ENCODE measurements around the gene HYAL4.
"Not testable (repeated sequence)": the region's sequence is repeated elsewhere in the genome, so short reads cannot be mapped to it uniquely, and the experiment has no call there.

Gene HYAL4

GRCh38 chr7:123828805-123829204 is 16.2 kb upstream of the HYAL4 start:
- Histone ChIP-seq H3K27ac (no peak overlapping the region), H3K27me3 (replicated peaks) (no peaks in the 10 kb centered on the region), H3K36me3 (replicated peaks) (no peaks in the 10 kb centered on the region), H3K4me3 (ENCODE audit: low read depth, low read length) (no peak overlapping the region)
- in situ Hi-C loops (cut with HindIII; ENCODE audit: low pct_ligation_motif_present, low sequenced_read_pairs), result no loop called here
- DNase-seq, result no peak
- no peak for TF ChIP-seq CTCF (IDR thresholded peaks at IDR 0.05; ENCODE audit: low read depth, low read length, missing control alignments)

DNA sequence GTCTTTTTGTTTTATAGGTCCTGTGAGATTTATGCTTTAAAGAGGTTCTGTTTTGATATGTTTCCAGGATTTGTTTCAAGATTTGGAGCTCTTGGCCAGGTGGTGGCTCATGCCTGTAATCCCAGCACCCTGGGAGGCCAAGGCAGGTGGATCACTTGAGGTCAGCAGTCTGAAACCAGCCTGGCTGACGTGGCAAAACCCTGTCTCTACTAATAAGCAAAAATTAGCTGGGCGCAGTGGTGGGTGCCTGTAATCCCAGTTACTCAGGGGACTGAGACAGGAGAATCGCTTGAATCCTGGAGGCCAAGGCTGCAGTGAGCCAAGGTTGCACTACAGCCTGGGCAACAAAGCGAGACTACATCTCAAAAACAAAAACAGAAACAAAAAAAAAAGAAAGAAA is 8.3 kb upstream of the HYAL4 start:
- H3K36me3 ChIP-seq (replicated peaks), result no peaks in the 10 kb centered on the region
- in situ Hi-C loops (cut with HindIII; ENCODE audit: low pct_ligation_motif_present, low sequenced_read_pairs), result no loop called here
- TF ChIP-seq CTCF (IDR thresholded peaks at IDR 0.05; ENCODE audit: low read depth, low read length, missing control alignments), result no peak
- H3K27me3 ChIP-seq (replicated peaks), result no peaks in the 10 kb centered on the region
- DNase-seq, result no peak
- H3K27ac ChIP-seq, result no peak overlapping the region
- H3K4me3 ChIP-seq (ENCODE audit: low read depth, low read length), result no peak overlapping the region

GRCh38 chr7:123839106-123839505 is 5.9 kb upstream of the HYAL4 start:
- DNase-seq; H3K27ac ChIP-seq; H3K4me3 ChIP-seq (ENCODE audit: low read depth, low read length); in situ Hi-C loops (cut with HindIII; ENCODE audit: low pct_ligation_motif_present, low sequenced_read_pairs); H3K36me3 ChIP-seq (replicated peaks); H3K27me3 ChIP-seq (replicated peaks): not testable (repeated sequence)

DNA sequence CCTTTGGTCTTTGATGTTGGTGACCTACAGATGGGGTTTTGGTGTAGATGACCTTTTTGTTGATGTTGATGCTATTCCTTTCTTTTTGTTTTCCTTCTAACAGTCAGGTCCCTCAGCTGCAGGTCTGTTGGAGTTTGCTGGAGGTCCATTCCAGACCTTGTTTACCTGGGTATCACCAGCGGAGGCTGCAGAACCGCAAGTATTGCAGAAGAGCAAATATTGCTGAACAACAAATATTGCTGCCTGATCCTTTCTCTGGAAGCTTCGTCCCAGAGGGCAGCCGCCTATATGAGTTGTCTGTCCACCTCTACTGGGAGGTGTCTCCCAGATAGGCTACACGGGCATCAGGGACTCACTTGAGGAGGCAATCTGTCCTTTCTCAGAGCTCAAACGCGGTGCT is 827 bp upstream of the HYAL4 start:
- DNase-seq; H3K27me3 ChIP-seq (replicated peaks); H3K27ac ChIP-seq; H3K4me3 ChIP-seq (ENCODE audit: low read depth, low read length); in situ Hi-C loops (cut with HindIII; ENCODE audit: low pct_ligation_motif_present, low sequenced_read_pairs); H3K36me3 ChIP-seq (replicated peaks): not testable (repeated sequence)

DNA sequence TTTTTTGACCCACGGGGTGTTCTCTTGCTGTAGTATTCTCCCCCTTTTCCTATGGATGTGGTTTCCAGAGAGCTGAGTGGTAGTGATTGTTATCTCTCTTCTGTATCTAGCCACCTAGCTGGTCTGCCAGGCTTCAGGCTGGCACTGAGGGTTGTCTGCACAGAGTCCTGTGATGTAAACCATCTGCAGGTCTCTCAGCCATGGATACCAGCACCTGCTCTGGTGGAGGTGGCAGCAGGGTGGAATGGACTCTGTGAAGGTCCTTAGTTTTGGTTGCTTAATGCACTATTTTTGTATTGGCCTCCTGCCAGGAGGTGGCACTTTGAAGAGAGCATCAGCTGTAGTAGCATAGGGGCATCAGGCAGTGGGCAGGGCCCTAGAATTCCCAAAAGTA is 851 bp downstream of the HYAL4 start:
- TF ChIP-seq CTCF (IDR thresholded peaks at IDR 0.05; ENCODE audit: low read depth, low read length, missing control alignments), result no peak
- no peak for DNase-seq
- Histone ChIP-seq H3K27me3 (replicated peaks) (no peaks in the 10 kb centered on the region), H3K4me3 (ENCODE audit: low read depth, low read length) (no peak overlapping the region), H3K27ac (no peak overlapping the region), H3K36me3 (replicated peaks) (no peaks in the 10 kb centered on the region)
- in situ Hi-C loops (cut with HindIII; ENCODE audit: low pct_ligation_motif_present, low sequenced_read_pairs), result no loop called here

DNA sequence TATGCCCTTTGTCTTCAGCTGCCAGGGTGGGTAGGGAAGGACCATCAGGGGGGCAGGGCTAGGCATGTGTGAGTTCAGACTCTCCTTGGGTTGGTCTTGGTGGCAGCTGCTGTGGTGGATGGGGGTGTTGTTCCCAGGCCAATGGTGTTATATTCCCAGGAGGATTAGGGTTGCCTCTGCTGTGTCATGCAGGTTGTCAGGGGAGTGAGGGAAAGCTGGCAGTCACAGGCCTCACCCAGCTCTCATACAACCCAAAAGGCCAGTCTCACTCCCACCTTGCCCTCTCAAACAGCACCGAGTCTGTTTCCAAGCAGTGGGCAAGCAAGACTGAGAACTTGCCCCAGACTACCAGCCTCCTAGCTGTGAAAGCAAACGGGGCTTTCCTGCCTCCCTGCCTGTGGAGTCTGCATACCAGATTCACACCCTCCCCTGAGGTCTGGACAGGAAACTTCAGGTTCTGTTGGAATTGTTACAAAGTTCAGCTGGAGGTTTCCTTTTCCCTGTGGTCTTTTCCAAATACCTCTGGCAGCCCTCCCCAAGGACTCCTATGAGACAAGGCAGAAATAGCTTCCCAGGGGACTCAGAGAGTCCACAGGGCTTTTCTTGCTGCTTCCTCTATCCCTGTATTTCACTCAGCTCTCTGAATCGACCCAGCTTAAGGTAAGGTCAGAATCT is 1.4 kb downstream of the HYAL4 start:
- peak; percentile 45 for DNase-seq
- TF ChIP-seq CTCF (IDR thresholded peaks at IDR 0.05; ENCODE audit: low read depth, low read length, missing control alignments), result no peak
- Histone ChIP-seq H3K27me3 (replicated peaks) (no peaks in the 10 kb centered on the region), H3K4me3 (ENCODE audit: low read depth, low read length) (no peak overlapping the region), H3K27ac (no peak overlapping the region), H3K36me3 (replicated peaks) (no peaks in the 10 kb centered on the region)
- in situ Hi-C loops (cut with HindIII; ENCODE audit: low pct_ligation_motif_present, low sequenced_read_pairs), result no loop called here

DNA sequence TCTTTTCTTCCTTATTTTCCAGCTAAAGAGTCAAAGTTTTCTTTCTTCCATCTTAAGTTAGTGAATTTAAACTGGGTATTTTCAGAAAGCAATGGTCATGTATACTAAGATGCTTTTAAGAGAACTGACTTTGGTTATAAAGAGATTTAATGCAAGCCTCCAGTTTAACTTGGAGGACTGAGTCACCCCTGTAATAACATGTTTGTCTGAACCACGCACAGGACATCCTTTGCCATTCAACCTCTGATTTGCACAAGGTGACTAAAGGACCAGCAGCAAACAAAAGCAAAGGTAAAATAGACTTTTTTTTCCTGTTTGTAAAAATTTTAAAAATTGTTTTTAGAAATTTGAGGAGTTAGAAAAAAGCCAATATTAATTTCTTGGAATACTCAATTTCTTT is 2.9 kb downstream of the HYAL4 start:
- H3K27ac ChIP-seq, result no peak overlapping the region
- DNase-seq, result no peak
- TF ChIP-seq CTCF (IDR thresholded peaks at IDR 0.05; ENCODE audit: low read depth, low read length, missing control alignments), result no peak
- no peak overlapping the region for H3K4me3 ChIP-seq (ENCODE audit: low read depth, low read length)
- in situ Hi-C loops (cut with HindIII; ENCODE audit: low pct_ligation_motif_present, low sequenced_read_pairs), result no loop called here
- H3K36me3 ChIP-seq (replicated peaks), result no peaks in the 10 kb centered on the region
- no peaks in the 10 kb centered on the region for H3K27me3 ChIP-seq (replicated peaks)
